Psoas muscle (tissue), 8 donors: ENCODE measurements around the gene SPINK13. TPM values are rescaled to one million over a fixed set of nuclear protein-coding genes. Genes with fewer than 3 reads are reported as not detected.

Source experiments
- ATAC-seq, 4 donors: fragments of 200-7000 bp; cut with Tn5 transposase; one replicate each; pipeline ENCODE4 v1.9.1; 2020; ENCODE audit warnings: moderate library complexity in 3 of 4, mild to moderate bottlenecking in 2 of 4
- DNase-seq, 2 donors: peaks; one replicate each; pipeline ENCODE4 v3.0.0-alpha.2; 2020
- H3K27ac ChIP-seq: fragments of 200-600 bp; one replicate; pipeline ENCODE4 v1.8.0; 2022
- H3K27me3 ChIP-seq, 3 donors: fragments of 200-600 bp in 1 of 3; one replicate each; pipeline versions ENCODE4 v1.6.1 to v1.8.0; 2013 to 2022; ENCODE audit warnings: low read length in 2 of 3, mild to moderate bottlenecking in 2 of 3, moderate library complexity in 1 of 3; ENCODE audit not compliant: insufficient read depth in 3 of 3
- H3K36me3 ChIP-seq, 2 donors: fragments of 200-600 bp in 1 of 2; one replicate each; pipeline versions ENCODE4 v1.6.1 to v1.8.0; 2013 to 2022; ENCODE audit warnings: low read depth in 1 of 2, mild to moderate bottlenecking in 1 of 2, moderate library complexity in 1 of 2; ENCODE audit not compliant: insufficient read depth in 1 of 2
- H3K4me1 ChIP-seq: fragments of 200-600 bp; one replicate; pipeline ENCODE4 v1.8.0; 2022
- H3K4me3 ChIP-seq: fragments of 200-600 bp; one replicate; pipeline ENCODE4 v1.8.0; 2022; ENCODE audit warnings: mild to moderate bottlenecking
- H3K9me3 ChIP-seq: fragments of 200-600 bp; one replicate; pipeline ENCODE4 v1.8.0; 2022
- WGBS, 3 donors: extraction: QIAGEN DNeasy Blood & Tissue Kit; methylation state at CpG; one replicate each; pipeline versions ENCODE4 v1.1.6 to v1.1.7; 2013; 5-methylcytosine and 5-hydroxymethylcytosine counted together
- intact Hi-C, 2 donors: fragments of 100-400 bp; cut with DNase I; formaldehyde crosslinking; loops; one replicate each; pipeline versions ENCODE4 v1.11.0 to v1.14.2; 2022
- polyA plus RNA-seq, 3 donors: library from polyadenylated mRNA; stranded (reverse); fragments of 200-250 nt; gene quantifications; one replicate each; pipeline ENCODE4 v1.2.3, GENCODE V29; 2013
- total RNA-seq, 4 donors: library from RNA; stranded (reverse); fragmentation: NEBNext Ultra II Directional in 2 of 4; extraction: Animal tissue kit (Norgen Biotek cat#: 25700) in 2 of 4; gene quantifications; one replicate each; pipeline versions ENCODE4 v1.2.1 to v1.2.4, GENCODE V29; 2021 to 2023
- TF ChIP-seq, protein P1 (sequence below): fragments of 200-600 bp; IDR thresholded peaks from one replicate; pipeline ENCODE4 v1.8.0; 2022; ENCODE audit warnings: antibody characterized with exemption
- donor health status: healthy with polysubstance abuse.
- donor health status: DM: no; HTN: no; CAD: no; lungs with moderate emphysema.
- donor health status: Bipolar disorder and iron deficiency.
- donor health status: healthy.
- donor health status: DM: yes; HTN: yes; CAD: no.
- donor health status: DM: no; HTN: no; CAD: no.
- donor health status: DM: no; HTN: no; CAD: no.
- donor health status: DM: yes; HTN: yes; CAD: no.

Gene SPINK13
- total and polyA plus RNA-seq, 7 donors: 0.25 TPM; not detected in 6

GRCh38 chr5:148333262-148333849 lies 64.8 kb downstream of the SPINK13 start:
- DNase-seq (no peak), ATAC-seq (no peak)
- intact Hi-C loops: no loop called here
- H3K4me1 ChIP-seq: no peaks in the 10 kb centered on the region
- no peak overlapping the region for H3K4me3 ChIP-seq
- H3K9me3 ChIP-seq: no peaks in the 10 kb centered on the region
- no peaks in the 10 kb centered on the region for H3K27me3 ChIP-seq
- no peaks in the 10 kb centered on the region for H3K36me3 ChIP-seq
- 89 to 92% (median 91%) methylated on average over 4 of the region's 4 CpGs for WGBS, 3 donors
- TF ChIP-seq, protein P1, sequence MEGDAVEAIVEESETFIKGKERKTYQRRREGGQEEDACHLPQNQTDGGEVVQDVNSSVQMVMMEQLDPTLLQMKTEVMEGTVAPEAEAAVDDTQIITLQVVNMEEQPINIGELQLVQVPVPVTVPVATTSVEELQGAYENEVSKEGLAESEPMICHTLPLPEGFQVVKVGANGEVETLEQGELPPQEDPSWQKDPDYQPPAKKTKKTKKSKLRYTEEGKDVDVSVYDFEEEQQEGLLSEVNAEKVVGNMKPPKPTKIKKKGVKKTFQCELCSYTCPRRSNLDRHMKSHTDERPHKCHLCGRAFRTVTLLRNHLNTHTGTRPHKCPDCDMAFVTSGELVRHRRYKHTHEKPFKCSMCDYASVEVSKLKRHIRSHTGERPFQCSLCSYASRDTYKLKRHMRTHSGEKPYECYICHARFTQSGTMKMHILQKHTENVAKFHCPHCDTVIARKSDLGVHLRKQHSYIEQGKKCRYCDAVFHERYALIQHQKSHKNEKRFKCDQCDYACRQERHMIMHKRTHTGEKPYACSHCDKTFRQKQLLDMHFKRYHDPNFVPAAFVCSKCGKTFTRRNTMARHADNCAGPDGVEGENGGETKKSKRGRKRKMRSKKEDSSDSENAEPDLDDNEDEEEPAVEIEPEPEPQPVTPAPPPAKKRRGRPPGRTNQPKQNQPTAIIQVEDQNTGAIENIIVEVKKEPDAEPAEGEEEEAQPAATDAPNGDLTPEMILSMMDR: no peak
- no peak overlapping the region for H3K27ac ChIP-seq

DNA sequence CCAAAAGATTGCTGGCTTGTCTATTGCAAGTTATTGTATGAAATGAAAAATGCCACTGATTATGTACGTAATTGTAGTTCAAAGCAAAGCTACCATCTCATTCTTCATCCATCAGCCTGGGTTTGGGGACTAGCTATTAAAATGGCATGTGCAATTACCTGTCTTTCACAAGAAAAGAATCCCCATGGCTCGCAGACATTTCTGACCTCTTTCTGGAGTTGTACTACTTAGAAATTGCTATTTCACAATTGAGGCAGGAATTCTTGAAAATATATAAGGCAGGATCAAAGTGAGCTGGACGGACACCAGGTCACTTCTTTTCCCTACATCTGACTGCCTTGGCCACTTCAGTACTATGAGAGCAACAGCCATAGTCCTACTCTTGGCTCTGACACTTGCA lies 66.7 kb downstream of the SPINK13 start, which contains the start of gene SPINK9:
Gene SPINK9, plus strand, starts transcription at position 301 of the 400 bp plus-strand sequence. Its CDS starts 55 bp downstream, at position 356.
- no peaks in the 10 kb centered on the region for H3K36me3 ChIP-seq
- no peak within 1 kb of the TSS for H3K4me3 ChIP-seq
- no peaks in the 10 kb centered on the region for H3K4me1 ChIP-seq
- no peaks in the 10 kb centered on the region for H3K27me3 ChIP-seq
- intact Hi-C loops: no loop called here
- DNase-seq: no peak
- no peak within 1 kb of the TSS for H3K27ac ChIP-seq
- no peaks in the 10 kb centered on the region for H3K9me3 ChIP-seq
- ATAC-seq: no peak
- TF ChIP-seq, protein P1: no peak
- 90 to 95% (median 93%) methylated on average over 3 of the region's 3 CpGs for WGBS, 3 donors

Other genes starting within 250 kb of the SPINK13 start
- under 1 TPM in 3 of 4 donors, not detected in 1; 0.18 to 0.53 (median 0.41) TPM for gene SPINK5, start 204.8 kb upstream of the SPINK13 start, total RNA-seq
- gene SPINK5, start 204.8 kb upstream of the SPINK13 start, polyA plus RNA-seq: under 1 TPM; 0.05 to 0.90 (median 0.15) TPM
- gene SPINK14, start 100.2 kb upstream of the SPINK13 start, total RNA-seq: not detected
- gene SPINK14, start 100.2 kb upstream of the SPINK13 start, polyA plus RNA-seq: not detected
- gene SPINK6, start 65.8 kb upstream of the SPINK13 start, total RNA-seq: not detected
- not detected for gene SPINK6, start 65.8 kb upstream of the SPINK13 start, polyA plus RNA-seq
- gene MARCOL, start 30.3 kb upstream of the SPINK13 start, total RNA-seq: not detected
- not detected for gene MARCOL, start 30.3 kb upstream of the SPINK13 start, polyA plus RNA-seq
- gene SPINK7, start 43.6 kb downstream of the SPINK13 start, total RNA-seq: not detected
- gene SPINK7, start 43.6 kb downstream of the SPINK13 start, polyA plus RNA-seq: not detected
- not detected for gene SPINK9, start 66.8 kb downstream of the SPINK13 start, total RNA-seq
- gene SPINK9, start 66.8 kb downstream of the SPINK13 start, polyA plus RNA-seq: not detected
- gene FBXO38, start 115.2 kb downstream of the SPINK13 start, total RNA-seq: 10 to 100 TPM; 31.4 to 42.7 (median 33.5) TPM
- gene FBXO38, start 115.2 kb downstream of the SPINK13 start, polyA plus RNA-seq: 10 to 100 TPM; 13.3 to 28.9 (median 13.4) TPM